ENCODE results near the gene BTF3. TPM values are rescaled to one million over a fixed set of nuclear protein-coding genes. Genes with fewer than 3 reads are reported as not detected.

BTF3 gene
- total RNA-seq, 4 donors from 2014 or later, result 467 to 654 (median 574) TPM

GRCh38 chr5:73493421-73493820 lies 4.8 kb upstream of the BTF3 start:
- Histone ChIP-seq H3K4me1 (peaks cover 0 to 16% (median 0%) of the 10 kb centered on the region in 3 donors), H3K27me3 (no peaks in the 10 kb centered on the region), H3K4me3 (no peak overlapping the region), H3K27ac (no peak overlapping the region), H3K36me3 (no peaks in the 10 kb centered on the region), H3K9me3 (no peaks in the 10 kb centered on the region)
- 87 to 89% methylated on average over 3 of the region's 3 CpGs for WGBS, 2 donors
- intact Hi-C loops (cut with DNase I), result no loop called here
- TF ChIP-seq POLR2A (IDR thresholded peaks at IDR 0.05), result no peak
- TF ChIP-seq CTCF (IDR thresholded peaks at IDR 0.05), result no peak
- no peak for DNase-seq

DNA sequence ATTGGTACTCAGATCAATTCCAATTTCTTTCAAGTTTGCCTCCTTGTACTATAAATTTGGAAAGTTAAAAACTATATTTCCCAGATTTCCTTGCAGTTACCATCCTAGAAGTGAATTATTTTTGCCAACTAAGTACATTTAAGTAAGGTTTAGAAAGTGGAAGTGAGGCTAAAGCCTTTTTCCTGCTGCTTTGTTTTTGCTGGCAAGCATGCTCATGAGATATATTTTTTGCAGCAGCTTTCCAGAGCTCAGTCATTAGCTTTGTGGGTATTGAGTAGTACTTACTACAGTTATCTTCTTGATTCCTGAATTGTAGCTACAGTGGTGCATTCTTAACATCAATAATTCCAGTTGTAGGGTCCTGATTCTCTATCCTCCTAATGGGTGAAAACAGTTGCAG lies 3.5 kb upstream of the BTF3 start:
- Histone ChIP-seq H3K9me3 (no peaks in the 10 kb centered on the region), H3K36me3 (no peaks in the 10 kb centered on the region), H3K4me1 (peaks cover 0 to 23% (median 0%) of the 10 kb centered on the region in 3 donors), H3K4me3 (no peak overlapping the region), H3K27ac (no peak overlapping the region), H3K27me3 (no peaks in the 10 kb centered on the region)
- intact Hi-C loops (cut with DNase I), result no loop called here
- DNase-seq, result no peak
- TF ChIP-seq POLR2A (IDR thresholded peaks at IDR 0.05), result no peak

DNA sequence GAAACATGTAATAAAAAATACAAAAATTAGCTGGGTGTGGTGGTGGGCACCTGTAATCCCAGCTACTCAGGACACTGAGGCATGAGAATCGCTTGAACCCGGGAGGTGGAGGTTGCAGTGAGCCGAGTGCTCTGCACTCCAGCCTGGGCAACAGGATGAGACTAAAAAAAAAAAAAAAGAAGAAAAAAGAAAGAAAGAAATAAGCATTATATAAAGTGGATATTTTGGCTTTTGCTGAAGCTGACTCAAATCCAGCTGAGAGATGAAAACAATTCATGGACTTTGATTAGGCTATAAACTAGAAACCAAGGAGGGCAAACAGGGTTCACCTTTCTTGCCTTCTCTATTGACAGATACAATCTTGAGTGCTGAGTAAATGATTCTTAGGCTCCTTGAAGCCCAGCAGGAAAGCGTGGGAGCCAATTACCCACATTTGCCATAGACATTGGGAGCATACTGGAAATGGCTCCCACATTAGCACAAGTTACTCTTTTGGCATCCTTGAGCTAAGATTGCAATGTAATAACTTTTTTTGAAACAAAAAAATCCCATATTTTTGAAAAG lies 2.4 kb upstream of the BTF3 start:
- no peak for TF ChIP-seq CTCF (IDR thresholded peaks at IDR 0.05)
- Histone ChIP-seq H3K27me3 (no peaks in the 10 kb centered on the region), H3K9me3 (no peaks in the 10 kb centered on the region), H3K4me1 (peaks cover 3 to 34% (median 8%) of the 10 kb centered on the region in 3 donors), H3K4me3 (no peak overlapping the region), H3K27ac (no peak overlapping the region), H3K36me3 (peaks cover 0 to under 1% (median 0%) of the 10 kb centered on the region in 3 donors)
- 91 to 97% methylated on average over 4 of the region's 4 CpGs for WGBS, 2 donors
- DNase-seq, result no peak
- intact Hi-C loops (cut with DNase I), result no loop called here

DNA sequence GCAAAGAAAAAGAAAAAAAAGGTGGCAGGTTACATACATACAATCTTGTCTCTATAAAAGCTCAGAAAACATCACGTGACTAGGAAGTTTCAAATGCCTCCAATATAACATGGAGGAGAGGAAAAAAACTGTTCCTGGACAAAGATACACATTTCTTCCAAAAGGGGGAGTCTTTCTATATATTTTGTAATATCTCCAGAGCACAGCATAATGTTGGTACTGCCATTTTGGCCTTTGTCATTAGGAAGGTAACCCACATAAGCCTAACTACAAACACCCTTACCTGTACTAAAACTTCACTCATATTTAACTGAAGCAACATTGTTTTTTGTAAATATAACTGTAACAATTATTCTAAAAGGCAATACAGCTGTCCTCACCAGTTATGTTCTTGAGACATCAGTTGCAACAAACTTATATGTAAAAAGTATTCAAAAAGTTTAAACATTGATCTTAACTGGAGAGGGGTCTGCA lies 1.2 kb upstream of the BTF3 start:
- H3K27ac ChIP-seq, result peak overlapping the region in 3 of 4 donors; percentile 96 to 99 (median 99)
- H3K4me1 ChIP-seq, result peaks cover 3 to 46% (median 11%) of the 10 kb centered on the region in 3 donors
- H3K9me3 ChIP-seq, result no peaks in the 10 kb centered on the region
- no peak for DNase-seq
- WGBS, 2 donors, result 44 to 60% methylated on average over 1 of the region's 1 CpG
- H3K27me3 ChIP-seq, result no peaks in the 10 kb centered on the region
- H3K36me3 ChIP-seq, result peaks cover 0 to 12% (median 0%) of the 10 kb centered on the region in 3 donors
- intact Hi-C loops (cut with DNase I), result no loop called here
- TF ChIP-seq CTCF (IDR thresholded peaks at IDR 0.05) (peak in 4 of 6 experiments; percentile 7 to 49 (median 28)), POLR2A (IDR thresholded peaks at IDR 0.05) (no peak)
- no peak overlapping the region for H3K4me3 ChIP-seq

GRCh38 chr5:73497497-73498056 lies 665 bp upstream of the BTF3 start:
- H3K4me1 ChIP-seq, result peaks cover 3 to 50% (median 11%) of the 10 kb centered on the region in 3 donors
- TF ChIP-seq POLR2A (IDR thresholded peaks at IDR 0.05) (no peak), CTCF (IDR thresholded peaks at IDR 0.05) (no peak)
- WGBS, 2 donors, result 35 to 44% methylated on average over 14 to 16 of the region's 16 CpGs
- peak overlapping the region; percentile 96 to 100 (median 99) for H3K27ac ChIP-seq
- no peak for DNase-seq
- peak overlapping the region; percentile 85 to 97 (median 93) for H3K4me3 ChIP-seq
- peaks cover 0 to 18% (median under 1%) of the 10 kb centered on the region in 3 donors for H3K36me3 ChIP-seq
- intact Hi-C loops (cut with DNase I), result no loop called here
- no peaks in the 10 kb centered on the region for H3K9me3 ChIP-seq
- H3K27me3 ChIP-seq, result no peaks in the 10 kb centered on the region

Measured in esophagus squamous epithelium (tissue), 5 donors.